Gastrocnemius medialis (tissue), 4 donors: ENCODE measurements around the gene PLCD1. TPM values are rescaled to one million over a fixed set of nuclear protein-coding genes. Genes with fewer than 3 reads are reported as not detected.

Source experiments
- ATAC-seq, 2 donors: fragments of 150-250 bp; one replicate each; pipeline ENCODE4 v1.9.1; 2016
- DNase-seq, 2 donors: peaks; one replicate each; pipeline ENCODE4 v3.0.0-alpha.2; 2019
- H3K27ac ChIP-seq, 4 donors: fragments of 200-600 bp; sonication (generic); 1 replicate in 1 of 4; 2 replicates in 3 of 4; pipeline ENCODE4 v1.5.1; 2016 to 2018; ENCODE audit warnings: mild to moderate bottlenecking in 2 of 4, moderate library complexity in 1 of 4
- H3K27me3 ChIP-seq, 3 donors: fragments of 200-600 bp; sonication (generic) in 2 of 3; 1 replicate in 1 of 3; 2 replicates in 2 of 3; pipeline versions ENCODE4 v1.5.1 to v1.6.0; 2016 to 2019; ENCODE audit warnings: mild to moderate bottlenecking in 1 of 3, moderate library complexity in 1 of 3
- H3K36me3 ChIP-seq, 2 donors: fragments of 200-600 bp; sonication (generic) in 1 of 2; one replicate each; pipeline ENCODE4 v1.5.1; 2017 to 2018
- H3K4me1 ChIP-seq, 2 donors: fragments of 200-600 bp; sonication (generic) in 1 of 2; one replicate each; pipeline ENCODE4 v1.5.1; 2016 to 2017; ENCODE audit warnings: mild to moderate bottlenecking in 2 of 2
- H3K4me3 ChIP-seq, 4 donors: fragments of 200-600 bp; sonication (generic) in 3 of 4; 1 replicate in 1 of 4; 2 replicates in 3 of 4; pipeline ENCODE4 v1.5.1; 2016 to 2019; ENCODE audit warnings: mild to moderate bottlenecking in 2 of 4
- H3K9me3 ChIP-seq, 3 donors: fragments of 200-600 bp; sonication (generic) in 2 of 3; 1 replicate in 1 of 3; 2 replicates in 2 of 3; pipeline ENCODE4 v1.5.1; 2016 to 2019
- CTCF ChIP-seq, 5 experiments: fragments of 450-650 bp in 3 of 5; fragments of 200-600 bp in 2 of 5; sonication (generic) in 2 of 5; IDR thresholded peaks in 4 of 5; conservative IDR thresholded peaks in 1 of 5; 1 replicate in 4 of 5; 2 replicates in 1 of 5; pipeline ENCODE4 v1.5.1; 2016 to 2019; ENCODE audit warnings: antibody characterized with exemption in 5 of 5, mild to moderate bottlenecking in 3 of 5, moderate library complexity in 3 of 5
- POLR2A ChIP-seq, 2 donors: fragments of 450-650 bp; IDR thresholded peaks; one replicate each; pipeline ENCODE4 v1.6.1; 2017; ENCODE audit warnings: antibody characterized with exemption in 2 of 2, mild to moderate bottlenecking in 2 of 2, moderate library complexity in 2 of 2
- in situ Hi-C, 4 donors: fragments of 200-750 bp; cut with MboI; loops; one replicate each; pipeline versions ENCODE4 v1.15.0 to v1.8.0; 2017; ENCODE audit warnings: low sequenced_read_pairs in 4 of 4
- intact Hi-C: fragments of 100-400 bp; cut with DNase I; formaldehyde crosslinking; loops from one replicate; pipeline ENCODE4 v1.15.1; 2023; ENCODE audit warnings: low total_unique reads
- total RNA-seq, 4 donors: library from RNA; depleted of rRNA; stranded (reverse); fragments of >200 nt; gene quantifications; one replicate each; pipeline versions ENCODE4 v1.1.0 to v1.2.3, GENCODE V29; 2016

PLCD1 gene
- total RNA-seq, 4 donors from 2014 or later: 2.4 to 6.2 (median 4.7) TPM

GRCh38 chr3:38005076-38006020, 24.1 kb downstream of the PLCD1 start:
- Histone ChIP-seq H3K36me3 (peaks cover 0 to 7% of the 10 kb centered on the region in 2 donors), H3K4me1 (no peaks in the 10 kb centered on the region), H3K27ac (no peak overlapping the region), H3K4me3 (no peak overlapping the region), H3K27me3 (no peaks in the 10 kb centered on the region), H3K9me3 (no peaks in the 10 kb centered on the region)
- TF ChIP-seq CTCF (IDR thresholded peaks at IDR 0.05 in 4 of 5, conservative IDR thresholded peaks at IDR 0.05 in 1 of 5) (no peak), POLR2A (IDR thresholded peaks at IDR 0.05) (no peak)
- in situ Hi-C loops: no loop called here
- intact Hi-C loops: no loop called here
- no peak for DNase-seq
- ATAC-seq: no peak

DNA sequence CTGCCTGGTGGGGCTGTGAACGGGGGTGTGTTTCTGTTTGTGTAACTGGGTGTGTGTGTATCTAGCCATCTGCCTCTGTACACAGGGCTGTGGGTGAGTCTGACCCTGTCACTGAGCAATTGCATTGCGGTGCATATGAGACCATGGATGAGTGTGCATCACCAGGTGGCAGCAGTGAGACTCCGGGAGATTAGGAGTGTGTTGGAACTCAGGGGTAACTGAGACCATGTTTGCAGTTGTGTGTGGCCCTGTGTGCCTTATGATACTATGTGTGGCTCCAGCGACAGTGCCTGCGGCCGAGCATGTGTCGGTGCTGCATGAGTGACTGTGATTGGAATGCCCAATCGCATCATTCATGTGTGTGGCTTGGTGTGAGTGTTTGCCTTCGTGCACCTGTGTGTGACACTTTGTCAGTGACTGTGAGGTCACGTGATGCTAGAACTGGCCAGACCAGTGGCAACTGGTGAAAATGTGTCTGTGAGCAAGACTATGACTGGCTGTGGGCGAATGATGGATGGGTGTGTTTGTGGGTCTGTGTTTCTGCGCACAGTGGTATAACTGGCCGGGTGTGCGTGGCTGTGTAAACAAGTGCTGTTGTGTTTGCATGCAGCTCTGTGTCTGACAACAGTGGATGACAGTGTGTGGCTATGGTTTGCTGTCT, 24.9 kb downstream of the PLCD1 start:
- Histone ChIP-seq H3K27me3 (no peaks in the 10 kb centered on the region), H3K27ac (no peak overlapping the region), H3K4me3 (no peak overlapping the region), H3K36me3 (peaks cover 0 to 7% of the 10 kb centered on the region in 2 donors), H3K9me3 (no peaks in the 10 kb centered on the region), H3K4me1 (no peaks in the 10 kb centered on the region)
- peak in 3 of 5 experiments; percentile 50 to 62 (median 51) for TF ChIP-seq CTCF (IDR thresholded peaks at IDR 0.05 in 4 of 5, conservative IDR thresholded peaks at IDR 0.05 in 1 of 5)
- TF ChIP-seq POLR2A (IDR thresholded peaks at IDR 0.05): no peak
- intact Hi-C loops (no loop called here), in situ Hi-C loops (no loop called here)
- peak in 1 of 2 donors; percentile 60 for DNase-seq
- peak; percentile 61 to 66 for ATAC-seq

- TF ChIP-seq POLR2A (IDR thresholded peaks at IDR 0.05): no peak
- TF ChIP-seq CTCF (IDR thresholded peaks at IDR 0.05 in 4 of 5, conservative IDR thresholded peaks at IDR 0.05 in 1 of 5): no peak
- Histone ChIP-seq H3K27me3 (no peaks in the 10 kb centered on the region), H3K4me3 (no peak overlapping the region), H3K27ac (no peak overlapping the region), H3K36me3 (peaks cover 0 to 7% of the 10 kb centered on the region in 2 donors), H3K9me3 (no peaks in the 10 kb centered on the region), H3K4me1 (no peaks in the 10 kb centered on the region)
- DNase-seq (peak in 1 of 2 donors; percentile 9), ATAC-seq (no peak)
- in situ Hi-C loops: no loop called here
- intact Hi-C loops: loop anchor here (1.0 kb wide), 1 partner anchor 30 kb away; no protein-coding TSS in a partner anchor
Measured at GRCh38 chr3:38003817-38004414, 25.5 kb downstream of the PLCD1 start.

DNA sequence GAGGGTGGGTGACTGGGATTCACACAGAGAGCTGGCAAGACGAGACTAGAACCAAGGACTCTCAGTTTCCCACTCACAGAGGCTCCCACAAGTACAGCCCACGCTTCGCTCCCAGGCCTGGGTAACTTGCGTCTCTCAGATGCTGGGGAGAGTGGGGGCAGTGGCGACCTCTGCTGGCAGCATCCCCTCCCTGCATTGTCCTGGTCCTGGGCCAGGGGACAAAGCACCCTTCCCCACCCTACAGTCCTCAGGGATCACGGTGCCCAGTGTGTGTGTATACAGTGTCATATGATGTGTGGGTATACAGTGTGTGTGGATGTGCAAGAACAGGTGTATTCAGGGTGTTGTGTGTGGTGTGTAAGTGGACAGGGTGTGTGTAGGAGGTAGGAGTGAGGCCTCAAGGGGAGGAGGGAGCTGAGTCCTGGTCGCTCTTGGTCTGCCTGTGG, 26.0 kb downstream of the PLCD1 start:
- H3K27me3 ChIP-seq: no peaks in the 10 kb centered on the region
- TF ChIP-seq CTCF (IDR thresholded peaks at IDR 0.05 in 4 of 5, conservative IDR thresholded peaks at IDR 0.05 in 1 of 5) (peak; percentile 37 to 83 (median 75)), POLR2A (IDR thresholded peaks at IDR 0.05) (no peak)
- intact Hi-C loops (loop anchor here (1.0 kb wide), 1 partner anchor 29 kb away; no protein-coding TSS in a partner anchor), in situ Hi-C loops (no loop called here)
- DNase-seq (peak in 1 of 2 donors; percentile 45), ATAC-seq (peak in 1 of 2 donors; percentile 13)
- H3K9me3 ChIP-seq: no peaks in the 10 kb centered on the region
- H3K4me3 ChIP-seq: no peak overlapping the region
- peaks cover 2 to 3% of the 10 kb centered on the region in 2 donors for H3K4me1 ChIP-seq
- H3K27ac ChIP-seq: no peak overlapping the region
- H3K36me3 ChIP-seq: peaks cover 0 to 7% of the 10 kb centered on the region in 2 donors
